Dendritic cell treated with granulocyte-macrophage colony-stimulating factor and Interleukin-4, amounts not matched to agents 40 ng/mL and 50 ng/mL, for 4 days (primary cell): ENCODE data around the gene CFAP90.

Experiments used
- H3K27ac Mint-ChIP-seq: one replicate; pipeline ENCODE4 v1.8.0; 2022; ENCODE audit warnings: mild to moderate bottlenecking, mixed read lengths
- H3K27me3 Mint-ChIP-seq: one replicate; pipeline ENCODE4 v1.8.0; 2022; ENCODE audit warnings: mild to moderate bottlenecking, mixed read lengths
- H3K36me3 Mint-ChIP-seq: one replicate; pipeline ENCODE4 v1.8.0; 2022; ENCODE audit warnings: low read depth, mixed read lengths
- H3K4me1 Mint-ChIP-seq: one replicate; pipeline ENCODE4 v1.8.0; 2022; ENCODE audit warnings: low read depth, mixed read lengths
- H3K4me3 Mint-ChIP-seq: one replicate; pipeline ENCODE4 v1.8.0; 2022; ENCODE audit warnings: mild to moderate bottlenecking, moderate library complexity, mixed read lengths
- H3K9me3 Mint-ChIP-seq: one replicate; pipeline ENCODE4 v1.8.0; 2022; ENCODE audit warnings: mixed read lengths
- intact Hi-C: fragments of 100-400 bp; cut with micrococcal nuclease; formaldehyde crosslinking; loops from one replicate; pipeline ENCODE4 v1.15.0; 2022

Gene CFAP90

DNA sequence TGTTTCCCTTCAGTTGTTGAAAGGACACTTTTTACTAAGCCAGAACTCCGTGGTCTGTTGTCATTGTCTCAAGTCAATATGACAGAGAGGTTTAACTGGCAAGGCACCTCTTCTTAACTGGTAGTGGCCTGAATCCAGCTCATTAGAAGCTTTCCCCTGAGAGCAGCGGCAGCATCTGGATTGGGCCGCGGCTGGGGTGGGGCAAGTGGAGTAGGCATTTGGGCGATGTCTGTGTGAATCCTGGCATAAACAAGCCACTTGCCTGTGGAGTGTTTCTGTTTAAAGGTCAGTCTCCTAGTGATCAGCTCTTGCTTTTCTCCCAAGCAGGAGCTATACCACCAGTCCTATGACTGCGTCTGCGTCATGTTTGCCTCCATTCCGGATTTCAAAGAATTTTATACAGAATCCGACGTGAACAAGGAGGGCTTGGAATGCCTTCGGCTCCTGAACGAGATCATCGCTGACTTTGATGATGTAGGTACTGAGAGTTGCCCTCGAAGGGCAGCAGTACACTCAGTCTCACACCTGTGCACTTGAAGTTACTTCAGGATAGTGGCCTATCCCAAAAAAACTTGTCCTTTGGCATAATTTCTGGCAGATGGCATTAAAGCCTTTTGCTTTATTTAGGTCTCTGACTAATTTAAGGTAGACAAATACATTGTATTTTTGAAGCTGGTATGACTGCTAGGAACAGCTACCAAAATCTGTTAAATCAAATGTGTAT lies 48.9 kb downstream of the CFAP90 start:
- H3K4me3 Mint-ChIP-seq: no peak overlapping the region
- intact Hi-C loops: no loop called here
- H3K9me3 Mint-ChIP-seq: no peaks in the 10 kb centered on the region
- no peaks in the 10 kb centered on the region for H3K36me3 Mint-ChIP-seq
- H3K27me3 Mint-ChIP-seq: peaks cover 2% of the 10 kb centered on the region
- peaks cover 7% of the 10 kb centered on the region for H3K4me1 Mint-ChIP-seq
- H3K27ac Mint-ChIP-seq: no peak overlapping the region

- Mint-ChIP-seq H3K27ac (no peak overlapping the region), H3K4me1 (no peaks in the 10 kb centered on the region), H3K36me3 (no peaks in the 10 kb centered on the region), H3K27me3 (peaks cover 11% of the 10 kb centered on the region), H3K4me3 (no peak overlapping the region), H3K9me3 (no peaks in the 10 kb centered on the region)
- intact Hi-C loops: no loop called here
Measured at GRCh38 chr5:7795306-7795705, 55.6 kb downstream of the CFAP90 start.

GRCh38 chr5:7794823-7795222 lies 56.1 kb downstream of the CFAP90 start:
- no peaks in the 10 kb centered on the region for H3K9me3 Mint-ChIP-seq
- H3K36me3 Mint-ChIP-seq: no peaks in the 10 kb centered on the region
- no peak overlapping the region for H3K4me3 Mint-ChIP-seq
- no peak overlapping the region for H3K27ac Mint-ChIP-seq
- peaks cover 14% of the 10 kb centered on the region for H3K27me3 Mint-ChIP-seq
- intact Hi-C loops: no loop called here
- H3K4me1 Mint-ChIP-seq: no peaks in the 10 kb centered on the region

GRCh38 chr5:7794311-7794710 lies 56.6 kb downstream of the CFAP90 start:
- no peaks in the 10 kb centered on the region for H3K4me1 Mint-ChIP-seq
- no peak overlapping the region for H3K4me3 Mint-ChIP-seq
- no peak overlapping the region for H3K27ac Mint-ChIP-seq
- H3K9me3 Mint-ChIP-seq: no peaks in the 10 kb centered on the region
- peaks cover 14% of the 10 kb centered on the region for H3K27me3 Mint-ChIP-seq
- intact Hi-C loops: no loop called here
- no peaks in the 10 kb centered on the region for H3K36me3 Mint-ChIP-seq

GRCh38 chr5:7793895-7794294 lies 57.0 kb downstream of the CFAP90 start:
- Mint-ChIP-seq H3K27ac (no peak overlapping the region), H3K36me3 (no peaks in the 10 kb centered on the region), H3K27me3 (peaks cover 14% of the 10 kb centered on the region)

DNA sequence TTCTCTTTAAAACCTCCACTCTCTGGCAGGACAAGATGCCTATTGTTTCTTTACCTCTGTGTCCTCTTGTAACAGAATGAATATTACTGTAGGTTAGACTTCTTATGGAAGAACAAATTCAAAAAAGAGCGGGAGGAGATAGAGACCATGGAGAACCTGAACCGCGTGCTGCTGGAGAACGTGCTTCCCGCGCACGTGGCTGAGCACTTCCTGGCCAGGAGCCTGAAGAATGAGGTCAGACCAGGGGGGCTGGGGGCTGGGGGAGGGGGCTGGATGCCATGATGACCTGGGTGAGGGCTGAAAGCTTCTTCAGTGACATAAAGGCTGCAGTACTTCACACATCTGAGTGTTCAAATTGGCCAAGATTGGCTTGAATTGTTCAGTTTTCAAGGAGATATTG lies 61.4 kb downstream of the CFAP90 start:
- intact Hi-C loops: no loop called here
- Mint-ChIP-seq H3K4me1 (no peaks in the 10 kb centered on the region), H3K9me3 (no peaks in the 10 kb centered on the region), H3K27ac (no peak overlapping the region), H3K4me3 (no peak overlapping the region), H3K27me3 (peaks cover 28% of the 10 kb centered on the region), H3K36me3 (no peaks in the 10 kb centered on the region)

More at GRCh38 chr5:7793895-7794294, 57.0 kb downstream of the CFAP90 start:
- intact Hi-C loops: no loop called here
- Mint-ChIP-seq H3K4me1 (no peaks in the 10 kb centered on the region), H3K4me3 (no peak overlapping the region), H3K9me3 (no peaks in the 10 kb centered on the region)

DNA sequence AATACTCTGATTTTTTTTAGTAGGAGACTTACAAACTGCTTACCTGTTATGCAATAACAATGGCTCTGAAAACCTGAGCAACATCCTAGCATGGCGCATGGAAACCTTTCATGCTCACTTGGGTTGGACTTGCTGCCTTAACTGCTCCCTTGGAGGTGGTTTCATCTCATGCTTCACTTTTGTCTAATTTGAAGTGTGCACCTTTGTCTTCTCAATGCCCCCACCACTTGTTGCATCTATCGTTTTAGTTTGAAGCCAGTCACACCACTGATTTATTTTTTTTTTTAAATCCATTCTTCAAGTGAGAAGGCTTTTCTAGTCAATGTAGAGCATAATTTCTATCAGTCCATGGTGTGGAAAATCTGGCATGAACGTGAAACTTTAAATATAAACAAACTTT lies 63.2 kb downstream of the CFAP90 start:
- no peak overlapping the region for H3K4me3 Mint-ChIP-seq
- H3K27me3 Mint-ChIP-seq: peaks cover 38% of the 10 kb centered on the region
- intact Hi-C loops: no loop called here

GRCh38 chr5:7784683-7785380 lies 66.1 kb downstream of the CFAP90 start:
- Mint-ChIP-seq H3K9me3 (no peaks in the 10 kb centered on the region), H3K36me3 (no peaks in the 10 kb centered on the region), H3K27ac (no peak overlapping the region), H3K27me3 (peaks cover 41% of the 10 kb centered on the region), H3K4me3 (no peak overlapping the region), H3K4me1 (no peaks in the 10 kb centered on the region)
- intact Hi-C loops: no loop called here

More for the DNA sequence above, 63.2 kb downstream of the CFAP90 start:
- H3K9me3 Mint-ChIP-seq: no peaks in the 10 kb centered on the region
- no peaks in the 10 kb centered on the region for H3K36me3 Mint-ChIP-seq
- no peaks in the 10 kb centered on the region for H3K4me1 Mint-ChIP-seq
- no peak overlapping the region for H3K27ac Mint-ChIP-seq

- Mint-ChIP-seq H3K36me3 (no peaks in the 10 kb centered on the region), H3K4me3 (no peak overlapping the region), H3K27me3 (peaks cover 46% of the 10 kb centered on the region), H3K4me1 (peaks cover 9% of the 10 kb centered on the region), H3K9me3 (no peaks in the 10 kb centered on the region), H3K27ac (no peak overlapping the region)
- intact Hi-C loops: no loop called here
Measured at GRCh38 chr5:7781899-7782298, 69.0 kb downstream of the CFAP90 start.
